Measurements from ENCODE around the gene ERMARD.

The ERMARD gene

GRCh38 chr6:169751242-169752073 lies at the start of gene ERMARD, which contains the start of gene DYNLT2:
ERMARD (plus strand) TSS chr6:169751622; CDS start chr6:169751658, 36 bp downstream.
DYNLT2 (minus strand) TSS chr6:169751572; CDS start chr6:169751458, 114 bp downstream.
- DNase-seq (ENCODE audit: low read depth): peak; percentile 84

GRCh38 chr6:169701954-169702839 lies 49.2 kb upstream of the ERMARD start, which contains the start of the genes C6orf120 and WDR27:
C6orf120 (plus strand) TSS chr6:169702126; CDS start chr6:169702460, 334 bp downstream.
WDR27 (minus strand) TSS chr6:169702029; CDS start chr6:169689005, 13,024 bp downstream.
- DNase-seq (ENCODE audit: low read depth): peak; percentile 97

- no peak for DNase-seq (ENCODE audit: low read depth)
Measured at GRCh38 chr6:169702840-169703246, 48.6 kb upstream of the ERMARD start.

- no peak for DNase-seq (ENCODE audit: low read depth)
Measured at GRCh38 chr6:169707772-169708171, 43.6 kb upstream of the ERMARD start.

- DNase-seq (ENCODE audit: low read depth): no peak
Measured at GRCh38 chr6:169709293-169709692, 42.1 kb upstream of the ERMARD start.

- no peak for DNase-seq (ENCODE audit: low read depth)
Measured at GRCh38 chr6:169710009-169710408, 41.4 kb upstream of the ERMARD start.

GRCh38 chr6:169714178-169714577 lies 37.2 kb upstream of the ERMARD start:
- DNase-seq (ENCODE audit: low read depth): no peak

- no peak for DNase-seq (ENCODE audit: low read depth)
Measured at GRCh38 chr6:169714595-169714994, 36.8 kb upstream of the ERMARD start.

- no peak for DNase-seq (ENCODE audit: low read depth)
Measured at GRCh38 chr6:169719117-169719516, 32.3 kb upstream of the ERMARD start.

GRCh38 chr6:169720207-169720855 lies 31.1 kb upstream of the ERMARD start:
- DNase-seq (ENCODE audit: low read depth): no peak

- no peak for DNase-seq (ENCODE audit: low read depth)
Measured at GRCh38 chr6:169722362-169723199, 28.8 kb upstream of the ERMARD start.

GRCh38 chr6:169723200-169723909 lies 28.1 kb upstream of the ERMARD start:
- DNase-seq (ENCODE audit: low read depth): peak; percentile 35

- peak; percentile 13 for DNase-seq (ENCODE audit: low read depth)
Measured at GRCh38 chr6:169723991-169724493, 27.4 kb upstream of the ERMARD start.

- DNase-seq (ENCODE audit: low read depth): peak; percentile 53
Measured at GRCh38 chr6:169724494-169725124, 26.8 kb upstream of the ERMARD start, which contains the start of gene PHF10. PHF10 (minus strand) TSS chr6:169724500; CDS start chr6:169723931, 569 bp downstream.

GRCh38 chr6:169725125-169726048 lies 26.0 kb upstream of the ERMARD start:
- no peak for DNase-seq (ENCODE audit: low read depth)

GRCh38 chr6:169726049-169726400 lies 25.4 kb upstream of the ERMARD start:
- no peak for DNase-seq (ENCODE audit: low read depth)

- DNase-seq (ENCODE audit: low read depth): no peak
Measured at GRCh38 chr6:169726963-169727362, 24.5 kb upstream of the ERMARD start.

GRCh38 chr6:169729961-169730360 lies 21.5 kb upstream of the ERMARD start:
- no peak for DNase-seq (ENCODE audit: low read depth)

Measured in stimulated activated CD8-positive, alpha-beta memory T cell treated with anti-CD3 and anti-CD28 coated beads, Interleukin-7, amount 100 ng/mL, for 24 hours (primary cell).